Adrenal gland (tissue), 12 donors: Measurements from ENCODE around the gene CD151. TPM values are rescaled to one million over a fixed set of nuclear protein-coding genes. Genes with fewer than 3 reads are reported as not detected.

Experiments used
- DNase-seq, 7 donors: peaks; one replicate each; pipeline ENCODE4 v3.0.0-alpha.2; 2019 to 2020
- H3K27ac ChIP-seq, 5 donors: fragments of 200-600 bp; sonication (generic) in 4 of 5; 1 replicate in 3 of 5; 2 replicates in 2 of 5; pipeline versions ENCODE4 v1.5.1 to v1.8.0; 2016 to 2020; ENCODE audit warnings: mild to moderate bottlenecking in 1 of 5
- H3K27me3 ChIP-seq: fragments of 200-600 bp; 2 replicates; pipeline ENCODE4 v1.8.0; 2021
- H3K36me3 ChIP-seq, 2 donors: fragments of 200-600 bp; replicated peaks in 1 of 2; 1 replicate in 1 of 2; 2 replicates in 1 of 2; pipeline versions ENCODE4 v1.5.1 to v1.8.0; 2018 to 2022
- H3K4me1 ChIP-seq, 2 donors: fragments of 200-600 bp; replicated peaks in 1 of 2; 1 replicate in 1 of 2; 2 replicates in 1 of 2; pipeline versions ENCODE4 v1.5.1 to v1.8.0; 2018 to 2021
- H3K4me3 ChIP-seq, 4 donors: fragments of 200-600 bp; sonication (generic) in 3 of 4; one replicate each; pipeline ENCODE4 v1.5.1; 2016 to 2018
- H3K9me3 ChIP-seq, 3 donors: fragments of 200-600 bp; sonication (generic) in 1 of 3; replicated peaks in 1 of 3; 1 replicate in 2 of 3; 2 replicates in 1 of 3; pipeline versions ENCODE4 v1.5.1 to v1.8.0; 2016 to 2021
- POLR2A ChIP-seq, 2 donors: fragments of 450-650 bp; IDR thresholded peaks; one replicate each; pipeline ENCODE4 v1.6.1; 2017; ENCODE audit warnings: antibody characterized with exemption in 2 of 2, mild to moderate bottlenecking in 2 of 2, moderate library complexity in 1 of 2
- WGBS, 4 donors: extraction: QIAGEN DNeasy Blood & Tissue Kit in 2 of 4; methylation state at CpG; one replicate each; pipeline versions ENCODE4 v1.1.5 to v1.1.7; 2013 to 2017; 5-methylcytosine and 5-hydroxymethylcytosine counted together
- intact Hi-C, 2 donors: fragments of 100-400 bp; cut with DNase I; formaldehyde crosslinking; loops; one replicate each; pipeline versions ENCODE4 v1.14.1 to v1.15.0; 2022 to 2023
- polyA plus RNA-seq, 3 donors: library from polyadenylated mRNA; stranded (reverse); fragments of 200-250 nt in 2 of 3; fragments of 350-450 nt in 1 of 3; fragmentation: Illumina TruSeq in 1 of 3; extraction: RNeasy Lipid Tissue Mini Kit (QIAGEN cat#74804) in 1 of 3; gene quantifications; one replicate each; pipeline ENCODE4 v1.2.3, GENCODE V29; 2013 to 2014
- total RNA-seq, 9 donors: library from RNA; depleted of rRNA in 4 of 9; stranded (reverse); fragments of >200 nt in 4 of 9; fragments of 120-200 nt in 1 of 9; fragmentation: NEBNext Ultra II Directional in 1 of 9; extraction: Animal tissue kit (Norgen Biotek cat#: 25700) in 1 of 9; gene quantifications; one replicate each; pipeline versions ENCODE4 v1.1.0 to v1.2.4, GENCODE V29; 2013 to 2023
- TF ChIP-seq, protein P1 (sequence below), 6 experiments: fragments of 450-650 bp in 4 of 6; fragments of 200-600 bp in 2 of 6; sonication (generic) in 1 of 6; IDR thresholded peaks; 1 replicate in 5 of 6; 2 replicates in 1 of 6; pipeline versions ENCODE4 v1.5.1 to v1.8.0; 2016 to 2021; ENCODE audit warnings: antibody characterized with exemption in 6 of 6, mild to moderate bottlenecking in 2 of 6, moderate library complexity in 1 of 6
- donor health status: healthy with polysubstance abuse.
- donor health status: Bipolar disorder and iron deficiency.
- donor health status: DM: yes; HTN: yes; CAD: no.
- donor health status: DM: no; HTN: no; CAD: no.
- donor health status: DM: no; HTN: no; CAD: no.
- donor health status: DM: yes; HTN: yes; CAD: no.

The CD151 gene
- total and polyA plus RNA-seq, 12 donors, result 111 to 387 (median 285) TPM

DNA sequence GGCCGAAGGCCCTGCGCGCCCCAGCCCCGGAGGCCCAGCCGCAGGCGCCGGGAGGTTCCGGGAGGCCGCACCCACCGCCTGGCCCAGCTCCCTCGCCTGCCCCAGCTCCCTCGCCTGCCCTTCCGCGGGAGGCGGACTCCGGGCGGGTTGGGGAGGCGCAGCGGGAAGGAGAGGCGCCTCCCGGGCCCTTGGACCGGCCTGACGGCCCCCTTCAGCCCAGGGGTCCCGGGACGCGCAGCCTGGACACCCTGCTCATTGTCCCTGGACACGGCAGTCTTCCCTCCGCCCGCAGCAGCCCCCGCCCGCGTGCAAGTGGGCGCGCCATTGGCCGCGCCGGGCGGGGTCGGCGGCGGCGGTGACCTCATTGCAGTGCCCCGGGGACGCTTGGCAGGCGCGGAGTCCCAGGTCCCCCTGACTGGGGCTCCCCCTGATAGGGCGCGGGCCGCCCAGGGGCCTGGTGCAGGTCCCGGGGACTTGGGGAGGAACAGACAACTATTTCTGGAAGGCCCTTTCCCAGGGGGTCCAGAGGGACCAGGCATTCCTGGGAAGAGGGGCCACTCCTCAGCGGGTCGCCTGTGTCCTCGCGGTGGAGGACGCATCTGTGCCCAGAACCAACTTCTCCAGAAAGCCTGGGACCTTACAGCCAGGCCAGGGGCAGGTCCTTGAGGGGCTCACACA, 501 bp downstream of the CD151 start:
- Histone ChIP-seq H3K27ac (peak overlapping the region in 4 of 5 donors; percentile 78 to 90 (median 87)), H3K9me3 (no peaks in the 10 kb centered on the region), H3K36me3 (peaks cover 0 to 22% of the 10 kb centered on the region in 2 donors), H3K27me3 (no peaks in the 10 kb centered on the region), H3K4me1 (peaks cover 37 to 65% of the 10 kb centered on the region in 2 donors), H3K4me3 (peak overlapping the region in 3 of 4 donors; percentile 25 to 91 (median 69))
- peak in 1 of 2 donors; percentile 47 for TF ChIP-seq POLR2A (IDR thresholded peaks at IDR 0.05)
- TF ChIP-seq, protein P1, sequence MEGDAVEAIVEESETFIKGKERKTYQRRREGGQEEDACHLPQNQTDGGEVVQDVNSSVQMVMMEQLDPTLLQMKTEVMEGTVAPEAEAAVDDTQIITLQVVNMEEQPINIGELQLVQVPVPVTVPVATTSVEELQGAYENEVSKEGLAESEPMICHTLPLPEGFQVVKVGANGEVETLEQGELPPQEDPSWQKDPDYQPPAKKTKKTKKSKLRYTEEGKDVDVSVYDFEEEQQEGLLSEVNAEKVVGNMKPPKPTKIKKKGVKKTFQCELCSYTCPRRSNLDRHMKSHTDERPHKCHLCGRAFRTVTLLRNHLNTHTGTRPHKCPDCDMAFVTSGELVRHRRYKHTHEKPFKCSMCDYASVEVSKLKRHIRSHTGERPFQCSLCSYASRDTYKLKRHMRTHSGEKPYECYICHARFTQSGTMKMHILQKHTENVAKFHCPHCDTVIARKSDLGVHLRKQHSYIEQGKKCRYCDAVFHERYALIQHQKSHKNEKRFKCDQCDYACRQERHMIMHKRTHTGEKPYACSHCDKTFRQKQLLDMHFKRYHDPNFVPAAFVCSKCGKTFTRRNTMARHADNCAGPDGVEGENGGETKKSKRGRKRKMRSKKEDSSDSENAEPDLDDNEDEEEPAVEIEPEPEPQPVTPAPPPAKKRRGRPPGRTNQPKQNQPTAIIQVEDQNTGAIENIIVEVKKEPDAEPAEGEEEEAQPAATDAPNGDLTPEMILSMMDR (IDR thresholded peaks at IDR 0.05), result no peak
- WGBS, 4 donors, result 0 to 2% (median 1%) methylated on average over 3 to 54 of the region's 55 CpGs
- DNase-seq, result peak in 6 of 7 donors; percentile 54 to 73 (median 60)
- intact Hi-C loops, result no loop called here

DNA sequence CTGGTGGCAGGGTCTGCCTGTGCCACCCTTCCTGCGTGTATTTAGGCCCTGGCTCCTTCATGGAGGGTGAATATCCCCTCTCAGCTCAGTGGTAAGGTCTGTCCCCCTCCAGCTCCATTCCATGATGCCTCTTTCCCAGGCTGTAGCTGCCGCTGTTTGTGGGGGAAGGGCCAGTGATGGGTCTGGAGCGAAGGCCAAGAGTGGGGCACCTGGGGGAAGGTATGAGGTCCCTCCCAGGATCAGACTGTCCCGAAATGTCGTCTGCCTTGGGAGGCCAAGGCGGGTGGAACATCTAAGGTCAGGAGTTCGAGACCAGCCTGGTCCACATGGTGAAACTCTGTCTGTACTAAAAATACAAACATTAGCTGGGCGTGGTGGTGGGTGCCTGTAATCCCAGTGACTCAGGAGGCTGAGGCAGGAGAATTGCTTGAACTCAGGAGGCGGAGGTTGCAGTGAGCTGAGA, 1.1 kb downstream of the CD151 start:
- H3K4me3 ChIP-seq, result peak overlapping the region in 2 of 4 donors; percentile 69 to 91
- TF ChIP-seq, protein P1 (IDR thresholded peaks at IDR 0.05), result no peak
- peak in 1 of 2 donors; percentile 22 for TF ChIP-seq POLR2A (IDR thresholded peaks at IDR 0.05)
- peaks cover 0 to 28% of the 10 kb centered on the region in 2 donors for H3K36me3 ChIP-seq
- H3K27ac ChIP-seq, result peak overlapping the region; percentile 53 to 90 (median 87)
- DNase-seq, result peak in 2 of 7 donors; percentile 29 to 60
- no peaks in the 10 kb centered on the region for H3K9me3 ChIP-seq
- no peaks in the 10 kb centered on the region for H3K27me3 ChIP-seq
- intact Hi-C loops, result no loop called here
- 34 to 57% (median 52%) methylated on average over 6 to 9 of the region's 9 CpGs for WGBS, 4 donors
- H3K4me1 ChIP-seq, result peaks cover 37 to 59% of the 10 kb centered on the region in 2 donors

DNA sequence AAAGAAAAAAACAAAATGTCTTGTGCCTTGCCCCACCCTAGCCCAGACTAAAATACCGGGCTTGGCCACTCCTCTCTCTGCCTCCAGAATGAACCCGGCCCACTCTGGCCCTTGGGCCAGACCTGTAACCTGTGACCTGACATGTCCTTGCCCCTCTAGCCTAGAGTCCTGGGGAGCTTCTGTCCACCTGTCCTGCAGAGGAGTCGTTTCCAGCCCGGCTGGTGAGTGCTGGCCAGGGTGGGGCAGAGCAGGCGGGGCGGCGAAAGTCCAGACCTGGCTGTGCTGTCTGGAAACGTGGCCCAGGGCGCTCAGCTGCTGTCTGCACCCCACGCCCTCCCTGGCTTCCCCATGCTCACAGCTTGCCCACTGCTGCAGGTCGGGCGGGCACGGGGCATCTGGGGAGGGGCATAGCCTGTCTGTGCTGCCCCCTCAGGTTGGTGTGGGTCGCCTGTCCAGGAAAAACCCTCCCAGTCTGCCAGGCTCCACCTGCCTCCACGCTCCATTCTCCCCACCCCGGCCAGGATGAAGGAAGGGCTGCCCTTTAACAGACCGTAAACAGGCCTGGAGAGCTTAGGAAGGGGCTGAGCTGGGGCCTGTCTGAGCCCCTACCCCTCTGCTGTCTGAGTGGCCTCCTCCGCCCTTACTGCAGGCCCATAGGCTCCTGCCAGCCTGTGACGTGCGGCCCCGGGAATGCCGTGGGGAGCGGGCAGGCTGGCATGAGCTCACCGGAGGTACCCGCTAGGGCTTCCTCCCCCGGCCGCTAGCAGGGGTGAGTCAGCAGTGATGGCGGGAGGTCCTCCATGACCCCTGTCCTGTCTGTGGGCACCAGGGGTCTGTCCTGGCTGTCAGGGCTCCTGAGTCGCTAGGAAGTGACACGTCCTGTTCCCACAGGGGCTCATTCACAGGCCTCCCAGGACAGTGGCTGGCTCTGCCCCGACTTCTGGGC, 1.9 kb downstream of the CD151 start:
- Histone ChIP-seq H3K27me3 (no peaks in the 10 kb centered on the region), H3K4me3 (peak overlapping the region in 1 of 4 donors; percentile 33), H3K9me3 (no peaks in the 10 kb centered on the region), H3K36me3 (peaks cover 0 to 36% of the 10 kb centered on the region in 2 donors), H3K4me1 (peaks cover 34 to 51% of the 10 kb centered on the region in 2 donors), H3K27ac (peak overlapping the region; percentile 53 to 90 (median 87))
- peak; percentile 88 to 93 (median 91) for DNase-seq
- 9 to 34% (median 25%) methylated on average over 10 to 31 of the region's 31 CpGs for WGBS, 4 donors
- peak in 1 of 2 donors; percentile 80 for TF ChIP-seq POLR2A (IDR thresholded peaks at IDR 0.05)
- TF ChIP-seq, protein P1 (IDR thresholded peaks at IDR 0.05), result no peak
- intact Hi-C loops, result no loop called here

DNA sequence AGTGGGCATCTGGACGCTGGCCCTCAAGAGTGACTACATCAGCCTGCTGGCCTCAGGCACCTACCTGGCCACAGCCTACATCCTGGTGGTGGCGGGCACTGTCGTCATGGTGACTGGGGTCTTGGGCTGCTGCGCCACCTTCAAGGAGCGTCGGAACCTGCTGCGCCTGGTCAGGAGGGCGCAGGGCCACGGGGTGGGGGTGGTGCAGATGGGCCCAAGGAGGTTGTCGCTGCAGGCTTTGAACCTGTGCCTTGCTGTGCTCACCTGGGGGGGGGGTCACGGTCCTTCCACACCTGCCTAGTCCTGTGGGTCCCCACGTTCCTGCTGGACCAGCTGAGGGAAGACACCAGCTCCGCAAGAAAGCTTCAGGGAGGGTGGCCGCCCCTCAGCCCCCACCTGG, 3.5 kb downstream of the CD151 start:
- no peak overlapping the region for H3K27ac ChIP-seq
- H3K36me3 ChIP-seq, result peaks cover 0 to 44% of the 10 kb centered on the region in 2 donors
- H3K9me3 ChIP-seq, result no peaks in the 10 kb centered on the region
- peaks cover 37 to 47% of the 10 kb centered on the region in 2 donors for H3K4me1 ChIP-seq
- H3K27me3 ChIP-seq, result no peaks in the 10 kb centered on the region
- WGBS, 4 donors, result 89 to 92% (median 91%) methylated on average over 5 to 14 of the region's 14 CpGs; no CpG with 5 or more reads in 1 of the 4 donors
- no peak overlapping the region for H3K4me3 ChIP-seq
- intact Hi-C loops, result no loop called here
- peak in 1 of 7 donors; percentile 65 for DNase-seq
- TF ChIP-seq, protein P1 (IDR thresholded peaks at IDR 0.05), result no peak
- TF ChIP-seq POLR2A (IDR thresholded peaks at IDR 0.05), result no peak
